Esophagus (tissue), 2 donors: ENCODE measurements around the gene ACVR1C. TPM values are rescaled to one million over a fixed set of nuclear protein-coding genes. Genes with fewer than 3 reads are reported as not detected.

Source experiments
- H3K27ac ChIP-seq, 2 donors: one replicate each; pipeline ENCODE4 v1.5.1; 2013; ENCODE audit warnings: low read depth in 2 of 2, mild to moderate bottlenecking in 2 of 2, inconsistent platforms in 1 of 2, low read length in 1 of 2, moderate library complexity in 1 of 2
- H3K27me3 ChIP-seq, 2 donors: one replicate each; pipeline ENCODE4 v1.6.1; 2013; ENCODE audit warnings: low read length in 2 of 2, control low read depth in 1 of 2, mild to moderate bottlenecking in 1 of 2; ENCODE audit not compliant: insufficient read depth in 2 of 2, control insufficient read depth in 1 of 2
- H3K36me3 ChIP-seq, 2 donors: one replicate each; pipeline ENCODE4 v1.6.1; 2013; ENCODE audit warnings: low read length in 1 of 2; ENCODE audit not compliant: control insufficient read depth in 2 of 2, insufficient read depth in 2 of 2
- H3K4me1 ChIP-seq, 2 donors: one replicate each; pipeline ENCODE4 v1.6.1; 2013; ENCODE audit warnings: low read length in 1 of 2; ENCODE audit not compliant: control insufficient read depth in 2 of 2, insufficient read depth in 2 of 2
- H3K4me3 ChIP-seq, 2 donors: one replicate each; pipeline ENCODE4 v1.5.1; 2013; ENCODE audit warnings: low read length in 2 of 2, mild to moderate bottlenecking in 2 of 2, low read depth in 1 of 2, moderate library complexity in 1 of 2
- H3K9me3 ChIP-seq, 2 donors: one replicate each; pipeline ENCODE4 v1.6.1; 2013; ENCODE audit warnings: mild to moderate bottlenecking in 2 of 2, low read depth in 1 of 2, low read length in 1 of 2, moderate library complexity in 1 of 2; ENCODE audit not compliant: control insufficient read depth in 2 of 2, insufficient read depth in 1 of 2
- WGBS, 2 donors: extraction: QIAGEN DNeasy Blood & Tissue Kit; methylation state at CpG; one replicate each; pipeline ENCODE4 v1.1.7; 2013; 5-methylcytosine and 5-hydroxymethylcytosine counted together
- polyA plus RNA-seq, 2 donors: library from polyadenylated mRNA; stranded (reverse); fragments of 200-250 nt; gene quantifications; one replicate each; pipeline ENCODE4 v1.2.3, GENCODE V29; 2013
- donor health status: healthy with polysubstance abuse.
- donor health status: Bipolar disorder and iron deficiency.

The ACVR1C gene
- polyA plus RNA-seq, 2 donors, result 0.06 TPM

- Histone ChIP-seq H3K4me3 (peak overlapping the region; percentile 43 to 60), H3K27me3 (peaks cover 0 to 2% of the 10 kb centered on the region in 2 donors), H3K36me3 (no peaks in the 10 kb centered on the region), H3K4me1 (no peaks in the 10 kb centered on the region), H3K9me3 (no peaks in the 10 kb centered on the region), H3K27ac (no peak overlapping the region)
- 4% methylated on average over 31 of the region's 31 CpGs for WGBS, 2 donors
Observed at GRCh38 chr2:157627594-157628476, 829 bp downstream of the ACVR1C start.

- no peak overlapping the region for H3K27ac ChIP-seq
- no peaks in the 10 kb centered on the region for H3K4me1 ChIP-seq
- no peaks in the 10 kb centered on the region for H3K36me3 ChIP-seq
- peaks cover 2% of the 10 kb centered on the region in 2 donors for H3K27me3 ChIP-seq
- peaks cover 0 to 3% of the 10 kb centered on the region in 2 donors for H3K9me3 ChIP-seq
- no peak overlapping the region for H3K4me3 ChIP-seq
Observed at GRCh38 chr2:157625296-157625695, 3.4 kb downstream of the ACVR1C start.

- WGBS, 2 donors, result 61 to 68% methylated on average over 1 of the region's 1 CpG
- H3K4me1 ChIP-seq, result no peaks in the 10 kb centered on the region
Observed at GRCh38 chr2:157620956-157621355, 7.7 kb downstream of the ACVR1C start.

GRCh38 chr2:157611726-157612125 is 16.9 kb downstream of the ACVR1C start:
- no peaks in the 10 kb centered on the region for H3K36me3 ChIP-seq

More at GRCh38 chr2:157620956-157621355, 7.7 kb downstream of the ACVR1C start:
- peaks cover 0 to 3% of the 10 kb centered on the region in 2 donors for H3K9me3 ChIP-seq
- no peaks in the 10 kb centered on the region for H3K36me3 ChIP-seq
- peaks cover 2% of the 10 kb centered on the region in 2 donors for H3K27me3 ChIP-seq
- no peak overlapping the region for H3K27ac ChIP-seq
- no peak overlapping the region for H3K4me3 ChIP-seq

GRCh38 chr2:157611110-157611509 is 17.6 kb downstream of the ACVR1C start:
- H3K9me3 ChIP-seq, result peaks cover 0 to 2% of the 10 kb centered on the region in 2 donors
- H3K27me3 ChIP-seq, result no peaks in the 10 kb centered on the region
- no peaks in the 10 kb centered on the region for H3K36me3 ChIP-seq
- H3K4me1 ChIP-seq, result no peaks in the 10 kb centered on the region
- no peak overlapping the region for H3K4me3 ChIP-seq
- no peak overlapping the region for H3K27ac ChIP-seq
- WGBS, 2 donors, result 95 to 98% methylated on average over 4 of the region's 4 CpGs

More at GRCh38 chr2:157611726-157612125, 16.9 kb downstream of the ACVR1C start:
- Histone ChIP-seq H3K4me1 (no peaks in the 10 kb centered on the region), H3K4me3 (no peak overlapping the region), H3K27me3 (no peaks in the 10 kb centered on the region), H3K27ac (no peak overlapping the region), H3K9me3 (peaks cover 0 to 2% of the 10 kb centered on the region in 2 donors)

- Histone ChIP-seq H3K4me1 (no peaks in the 10 kb centered on the region), H3K9me3 (peaks cover 0 to 2% of the 10 kb centered on the region in 2 donors), H3K27me3 (no peaks in the 10 kb centered on the region), H3K27ac (no peak overlapping the region), H3K4me3 (no peak overlapping the region), H3K36me3 (no peaks in the 10 kb centered on the region)
Observed at GRCh38 chr2:157606534-157606933, 22.1 kb downstream of the ACVR1C start.

- Histone ChIP-seq H3K27ac (no peak overlapping the region), H3K4me3 (no peak overlapping the region), H3K36me3 (no peaks in the 10 kb centered on the region), H3K9me3 (no peaks in the 10 kb centered on the region), H3K4me1 (no peaks in the 10 kb centered on the region), H3K27me3 (no peaks in the 10 kb centered on the region)
- WGBS, 2 donors, result 93 to 100% methylated on average over 1 of the region's 1 CpG
Observed at GRCh38 chr2:157603198-157603597, 25.5 kb downstream of the ACVR1C start.

- no peaks in the 10 kb centered on the region for H3K36me3 ChIP-seq
- H3K9me3 ChIP-seq, result no peaks in the 10 kb centered on the region
- no peaks in the 10 kb centered on the region for H3K27me3 ChIP-seq
- no peak overlapping the region for H3K4me3 ChIP-seq
- WGBS, 2 donors, result 72 to 74% methylated on average over 4 of the region's 4 CpGs
- H3K27ac ChIP-seq, result no peak overlapping the region
- no peaks in the 10 kb centered on the region for H3K4me1 ChIP-seq
Observed at GRCh38 chr2:157601807-157602206, 26.9 kb downstream of the ACVR1C start.

- Histone ChIP-seq H3K27me3 (no peaks in the 10 kb centered on the region), H3K4me1 (no peaks in the 10 kb centered on the region), H3K9me3 (no peaks in the 10 kb centered on the region), H3K4me3 (peak overlapping the region in 1 of 2 donors; percentile 36), H3K36me3 (no peaks in the 10 kb centered on the region), H3K27ac (no peak overlapping the region)
- 22 to 24% methylated on average over 44 to 45 of the region's 45 CpGs for WGBS, 2 donors
Observed at GRCh38 chr2:157596992-157597681, 31.5 kb downstream of the ACVR1C start.
